HCT116 (cell line): ENCODE data around the gene SF1.

Experiments used
- EZH2 ChIP-seq: fragments of 200-600 bp; sonication (generic); IDR thresholded peaks from 2 replicates; pipeline ENCODE4 v1.6.1; 2017; ENCODE audit warnings: antibody characterized with exemption, mixed run types
- POLR2A ChIP-seq: IDR thresholded peaks from 2 replicates; pipeline ENCODE4 v1.7.0; 2011; ENCODE audit warnings: borderline replicate concordance; ENCODE audit not compliant: insufficient read depth, insufficient read length; ENCODE audit errors: extremely low read depth
- POLR2AphosphoS5 ChIP-seq: IDR thresholded peaks from 2 replicates; pipeline ENCODE4 v1.6.1; 2011; ENCODE audit warnings: mild to moderate bottlenecking, low read depth, low read length, moderate library complexity
- SIN3A ChIP-seq: IDR thresholded peaks from 2 replicates; pipeline ENCODE4 v1.6.1; 2012; ENCODE audit warnings: low read depth
- TF ChIP-seq, protein P1 (sequence below), 3 experiments: fragments of 200-600 bp in 1 of 3; sonication (generic) in 1 of 3; IDR thresholded peaks in 2 of 3; conservative IDR thresholded peaks in 1 of 3; 2 replicates each; pipeline ENCODE4 v1.5.1; 2012 to 2017; ENCODE audit warnings: low read depth in 2 of 3, low read length in 2 of 3, antibody characterized with exemption in 1 of 3, borderline replicate concordance in 1 of 3, control low read depth in 1 of 3, mild to moderate bottlenecking in 1 of 3, mixed read lengths in 1 of 3, mixed run types in 1 of 3, moderate library complexity in 1 of 3; ENCODE audit not compliant: insufficient read depth in 1 of 3
- TF ChIP-seq, protein P2 (sequence below): IDR thresholded peaks from 2 replicates; pipeline ENCODE4 v1.6.1; 2012; ENCODE audit warnings: low read depth

DNA sequence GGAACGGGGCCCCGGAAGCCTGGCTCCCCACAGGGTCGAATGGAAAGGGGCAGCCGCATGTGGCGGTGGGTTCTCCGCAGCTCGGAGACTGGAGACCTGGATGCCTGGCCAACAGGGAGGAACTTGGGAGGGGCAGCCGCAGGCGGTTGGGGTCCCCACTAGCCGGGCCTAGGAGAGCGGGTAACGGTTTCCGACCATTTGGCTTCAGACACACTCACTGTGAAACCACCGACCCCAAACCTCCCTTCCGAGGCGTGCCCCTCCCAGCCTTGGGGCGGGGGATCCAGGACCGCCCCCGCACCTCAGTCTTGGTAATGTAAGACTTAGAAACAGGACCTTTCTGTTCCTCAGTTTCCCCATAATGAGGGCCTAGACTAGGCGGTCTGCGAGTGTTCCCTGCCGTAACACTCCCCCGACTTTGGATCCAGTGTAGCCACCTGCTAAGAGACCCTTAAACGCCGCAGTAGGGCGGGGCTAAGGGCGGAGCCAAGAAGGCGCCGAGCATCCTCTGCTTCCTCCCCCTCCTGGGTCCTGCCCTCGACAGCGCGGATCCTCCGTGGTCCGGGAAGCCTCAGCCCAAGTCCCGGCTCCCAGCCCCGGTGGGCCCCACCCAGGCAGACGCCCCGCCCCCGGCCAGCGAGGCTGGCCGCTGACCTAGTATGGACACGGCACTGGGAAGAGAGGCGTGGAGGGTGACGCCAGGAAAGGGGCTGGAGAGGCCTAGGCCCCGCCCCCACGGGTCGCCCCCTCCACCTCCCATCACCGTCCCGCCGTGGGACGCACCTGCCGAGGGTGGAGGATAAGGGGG is 32.6 kb downstream of the SF1 start:
- TF ChIP-seq, protein P1, sequence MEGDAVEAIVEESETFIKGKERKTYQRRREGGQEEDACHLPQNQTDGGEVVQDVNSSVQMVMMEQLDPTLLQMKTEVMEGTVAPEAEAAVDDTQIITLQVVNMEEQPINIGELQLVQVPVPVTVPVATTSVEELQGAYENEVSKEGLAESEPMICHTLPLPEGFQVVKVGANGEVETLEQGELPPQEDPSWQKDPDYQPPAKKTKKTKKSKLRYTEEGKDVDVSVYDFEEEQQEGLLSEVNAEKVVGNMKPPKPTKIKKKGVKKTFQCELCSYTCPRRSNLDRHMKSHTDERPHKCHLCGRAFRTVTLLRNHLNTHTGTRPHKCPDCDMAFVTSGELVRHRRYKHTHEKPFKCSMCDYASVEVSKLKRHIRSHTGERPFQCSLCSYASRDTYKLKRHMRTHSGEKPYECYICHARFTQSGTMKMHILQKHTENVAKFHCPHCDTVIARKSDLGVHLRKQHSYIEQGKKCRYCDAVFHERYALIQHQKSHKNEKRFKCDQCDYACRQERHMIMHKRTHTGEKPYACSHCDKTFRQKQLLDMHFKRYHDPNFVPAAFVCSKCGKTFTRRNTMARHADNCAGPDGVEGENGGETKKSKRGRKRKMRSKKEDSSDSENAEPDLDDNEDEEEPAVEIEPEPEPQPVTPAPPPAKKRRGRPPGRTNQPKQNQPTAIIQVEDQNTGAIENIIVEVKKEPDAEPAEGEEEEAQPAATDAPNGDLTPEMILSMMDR (IDR thresholded peaks at IDR 0.05 in 2 of 3, conservative IDR thresholded peaks at IDR 0.05 in 1 of 3; ENCODE audit: borderline replicate concordance in 1 of 3, insufficient read depth in 1 of 3, low read depth in 2 of 3, low read length in 2 of 3), result no peak
- no peak for TF ChIP-seq EZH2
- no peak for TF ChIP-seq POLR2AphosphoS5
- TF ChIP-seq POLR2A, result no peak
- TF ChIP-seq, protein P2, sequence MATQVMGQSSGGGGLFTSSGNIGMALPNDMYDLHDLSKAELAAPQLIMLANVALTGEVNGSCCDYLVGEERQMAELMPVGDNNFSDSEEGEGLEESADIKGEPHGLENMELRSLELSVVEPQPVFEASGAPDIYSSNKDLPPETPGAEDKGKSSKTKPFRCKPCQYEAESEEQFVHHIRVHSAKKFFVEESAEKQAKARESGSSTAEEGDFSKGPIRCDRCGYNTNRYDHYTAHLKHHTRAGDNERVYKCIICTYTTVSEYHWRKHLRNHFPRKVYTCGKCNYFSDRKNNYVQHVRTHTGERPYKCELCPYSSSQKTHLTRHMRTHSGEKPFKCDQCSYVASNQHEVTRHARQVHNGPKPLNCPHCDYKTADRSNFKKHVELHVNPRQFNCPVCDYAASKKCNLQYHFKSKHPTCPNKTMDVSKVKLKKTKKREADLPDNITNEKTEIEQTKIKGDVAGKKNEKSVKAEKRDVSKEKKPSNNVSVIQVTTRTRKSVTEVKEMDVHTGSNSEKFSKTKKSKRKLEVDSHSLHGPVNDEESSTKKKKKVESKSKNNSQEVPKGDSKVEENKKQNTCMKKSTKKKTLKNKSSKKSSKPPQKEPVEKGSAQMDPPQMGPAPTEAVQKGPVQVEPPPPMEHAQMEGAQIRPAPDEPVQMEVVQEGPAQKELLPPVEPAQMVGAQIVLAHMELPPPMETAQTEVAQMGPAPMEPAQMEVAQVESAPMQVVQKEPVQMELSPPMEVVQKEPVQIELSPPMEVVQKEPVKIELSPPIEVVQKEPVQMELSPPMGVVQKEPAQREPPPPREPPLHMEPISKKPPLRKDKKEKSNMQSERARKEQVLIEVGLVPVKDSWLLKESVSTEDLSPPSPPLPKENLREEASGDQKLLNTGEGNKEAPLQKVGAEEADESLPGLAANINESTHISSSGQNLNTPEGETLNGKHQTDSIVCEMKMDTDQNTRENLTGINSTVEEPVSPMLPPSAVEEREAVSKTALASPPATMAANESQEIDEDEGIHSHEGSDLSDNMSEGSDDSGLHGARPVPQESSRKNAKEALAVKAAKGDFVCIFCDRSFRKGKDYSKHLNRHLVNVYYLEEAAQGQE, result no peak
- TF ChIP-seq SIN3A, result no peak
